Natural killer cell (primary cell): ENCODE results near the gene ATIC. TPM values are rescaled to one million over a fixed set of nuclear protein-coding genes. Genes with fewer than 3 reads are reported as not detected.

ENCODE experiments used
- ATAC-seq, 3 donors: fragments of 150-1000 bp in 2 of 3; fragments of 200-7000 bp in 1 of 3; cut with Tn5 transposase; 1 replicate in 1 of 3; 2 replicates in 2 of 3; pipeline ENCODE4 v1.10.0; 2021; ENCODE audit warnings: mild to moderate bottlenecking in 2 of 3, moderate library complexity in 2 of 3
- DNase-seq, 2 donors: peaks; one replicate each; pipeline versions ENCODE4 v3.0.0 to v3.0.0-alpha.2; 2013 to 2021; ENCODE audit warnings: mixed read lengths in 1 of 2
- H3K27ac ChIP-seq: one replicate; pipeline ENCODE4 v1.5.1; 2013; ENCODE audit warnings: mild to moderate bottlenecking, low read length
- H3K27me3 ChIP-seq: one replicate; pipeline ENCODE4 v1.6.1; 2013; ENCODE audit warnings: low read length; ENCODE audit not compliant: control insufficient read depth, insufficient read depth
- H3K36me3 ChIP-seq: one replicate; pipeline ENCODE4 v1.6.1; 2013; ENCODE audit warnings: low read length; ENCODE audit not compliant: control insufficient read depth, insufficient read depth
- H3K4me1 ChIP-seq: one replicate; pipeline ENCODE4 v1.6.1; 2013; ENCODE audit warnings: low read length; ENCODE audit not compliant: control insufficient read depth, insufficient read depth
- H3K4me3 ChIP-seq: one replicate; pipeline ENCODE4 v1.5.1; 2013; ENCODE audit warnings: low read length
- H3K9me3 ChIP-seq: one replicate; pipeline ENCODE4 v1.6.1; 2013; ENCODE audit warnings: low read length; ENCODE audit not compliant: control insufficient read depth, insufficient read depth
- H3K27ac Mint-ChIP-seq, 2 donors: one replicate each; pipeline ENCODE4 v1.8.0; 2022; ENCODE audit warnings: mild to moderate bottlenecking in 2 of 2, mixed read lengths in 2 of 2, moderate library complexity in 1 of 2
- H3K27me3 Mint-ChIP-seq, 2 donors: one replicate each; pipeline ENCODE4 v1.8.0; 2022; ENCODE audit warnings: low read depth in 2 of 2, mixed read lengths in 2 of 2
- H3K36me3 Mint-ChIP-seq: one replicate; pipeline ENCODE4 v1.8.0; 2022; ENCODE audit warnings: mixed read lengths
- H3K4me1 Mint-ChIP-seq, 2 donors: one replicate each; pipeline ENCODE4 v1.8.0; 2022; ENCODE audit warnings: mixed read lengths in 2 of 2
- H3K4me3 Mint-ChIP-seq: one replicate; pipeline ENCODE4 v1.8.0; 2022; ENCODE audit warnings: mild to moderate bottlenecking, moderate library complexity, mixed read lengths
- H3K9me3 Mint-ChIP-seq, 2 donors: one replicate each; pipeline ENCODE4 v1.8.0; 2022; ENCODE audit warnings: mixed read lengths in 2 of 2
- CTCF ChIP-seq: fragments of 200-600 bp; IDR thresholded peaks from one replicate; pipeline ENCODE4 v1.8.0; 2022; ENCODE audit warnings: antibody characterized with exemption
- WGBS: methylation state at CpG from one replicate; pipeline ENCODE4 v1.1.7; 2013; ENCODE audit warnings: missing lambda C conversion rate; ENCODE audit not compliant: insufficient coverage; 5-methylcytosine and 5-hydroxymethylcytosine counted together
- intact Hi-C: fragments of 100-400 bp; cut with micrococcal nuclease; formaldehyde crosslinking; loops from one replicate; pipeline ENCODE4 v1.14.2; 2022
- total RNA-seq, 4 donors: library from RNA; stranded (reverse); fragments of 120-200 nt in 1 of 4; gene quantifications; one replicate each; pipeline versions ENCODE4 v1.2.3 to v1.2.4, GENCODE V29; 2013 to 2022

ATIC gene
- total RNA-seq = 10 to 100 TPM; 33.2 to 49.9 (median 44.5) TPM
- total RNA-seq (2013) = 56.7 TPM

- no peaks in the 10 kb centered on the region for H3K9me3 Mint-ChIP-seq
- H3K4me1 ChIP-seq = peaks cover 15% of the 10 kb centered on the region
- H3K36me3 Mint-ChIP-seq = no peaks in the 10 kb centered on the region
- H3K27ac Mint-ChIP-seq = peak within 1 kb of the TSS; percentile 60 to 87
- no peaks in the 10 kb centered on the region for H3K27me3 Mint-ChIP-seq
- no peaks in the 10 kb centered on the region for H3K27me3 ChIP-seq
- no peak for TF ChIP-seq CTCF
- intact Hi-C loops = no loop called here
- H3K27ac ChIP-seq = peak within 1 kb of the TSS; percentile 80
- H3K4me1 Mint-ChIP-seq = peaks cover 22 to 33% of the 10 kb centered on the region in 2 donors
- peak within 1 kb of the TSS; percentile 100 for H3K4me3 ChIP-seq
- H3K36me3 ChIP-seq = no peaks in the 10 kb centered on the region
- DNase-seq = peak; percentile 82 to 93
- under 1% methylated on average over 64 of the region's 64 CpGs for WGBS
- no peaks in the 10 kb centered on the region for H3K9me3 ChIP-seq
- peak within 1 kb of the TSS; percentile 87 for H3K4me3 Mint-ChIP-seq
- peak; percentile 96 to 98 (median 97) for ATAC-seq
Measured at GRCh38 chr2:215311625-215312396, at the start of gene ATIC. Gene ATIC, plus strand, starts transcription at chr2:215312059. Its CDS starts 84 bp downstream, at chr2:215312143.

- Histone ChIP-seq H3K4me3 (no peak overlapping the region), H3K9me3 (no peaks in the 10 kb centered on the region), H3K27me3 (no peaks in the 10 kb centered on the region), H3K27ac (no peak overlapping the region), H3K4me1 (no peaks in the 10 kb centered on the region), H3K36me3 (no peaks in the 10 kb centered on the region)
- intact Hi-C loops = no loop called here
- Mint-ChIP-seq H3K4me3 (no peak overlapping the region), H3K27ac (no peak overlapping the region), H3K4me1 (no peaks in the 10 kb centered on the region), H3K36me3 (no peaks in the 10 kb centered on the region), H3K27me3 (peaks cover 7 to 12% of the 10 kb centered on the region in 2 donors), H3K9me3 (no peaks in the 10 kb centered on the region)
- WGBS = no CpG with 5 or more reads among the region's 1 CpG
- TF ChIP-seq CTCF = no peak
- no peak for DNase-seq
- ATAC-seq = no peak
Measured at GRCh38 chr2:215262303-215262702, 49.6 kb upstream of the ATIC start.

GRCh38 chr2:215262741-215263362 lies 49.0 kb upstream of the ATIC start:
- H3K4me1 Mint-ChIP-seq = no peaks in the 10 kb centered on the region
- no peak for TF ChIP-seq CTCF
- no peaks in the 10 kb centered on the region for H3K36me3 Mint-ChIP-seq
- Histone ChIP-seq H3K4me1 (no peaks in the 10 kb centered on the region), H3K27ac (no peak overlapping the region), H3K4me3 (no peak overlapping the region), H3K27me3 (no peaks in the 10 kb centered on the region), H3K9me3 (no peaks in the 10 kb centered on the region), H3K36me3 (no peaks in the 10 kb centered on the region)
- WGBS = 75% methylated on average over 4 of the region's 4 CpGs
- H3K4me3 Mint-ChIP-seq = no peak overlapping the region
- intact Hi-C loops = no loop called here
- ATAC-seq (no peak), DNase-seq (no peak)
- peaks cover 12% of the 10 kb centered on the region in 2 donors for H3K27me3 Mint-ChIP-seq
- no peak overlapping the region for H3K27ac Mint-ChIP-seq
- no peaks in the 10 kb centered on the region for H3K9me3 Mint-ChIP-seq
